GM23338 (cell line): ENCODE measurements around the gene KRTAP5-3. TPM values are rescaled to one million over a fixed set of nuclear protein-coding genes. Genes with fewer than 3 reads are reported as not detected.

Source experiments
- ATAC-seq: fragments of 200-7000 bp; cut with Tn5 transposase; 3 replicates; pipeline ENCODE4 v1.9.1; 2020
- DNase-seq: peaks from one replicate; pipeline ENCODE4 v3.0.0-alpha.2; 2015; ENCODE audit warnings: low spot score
- H2AFZ ChIP-seq: fragments of 200-600 bp; sonication (generic); 2 replicates; pipeline ENCODE4 v1.8.0; 2016; ENCODE audit warnings: antibody characterized with exemption, mild to moderate bottlenecking, moderate library complexity
- H3F3A ChIP-seq: fragments of 200-600 bp; sonication (generic); replicated peaks from 2 replicates; pipeline ENCODE4 v1.8.0; 2017; ENCODE audit warnings: antibody characterized with exemption, mixed run types, low read depth
- H3K27ac ChIP-seq: fragments of 200-600 bp; sonication (generic); 2 replicates; pipeline ENCODE4 v1.6.1; 2016; ENCODE audit warnings: low read depth
- H3K27me3 ChIP-seq: fragments of 200-600 bp; sonication (generic); 2 replicates; pipeline ENCODE4 v1.8.0; 2016; ENCODE audit warnings: mild to moderate bottlenecking, mixed run types, moderate library complexity; ENCODE audit not compliant: insufficient read depth
- H3K36me3 ChIP-seq: fragments of 200-600 bp; sonication (generic); 2 replicates; pipeline ENCODE4 v1.8.0; 2016; ENCODE audit warnings: mild to moderate bottlenecking; ENCODE audit not compliant: insufficient read depth
- H3K4me1 ChIP-seq: fragments of 200-600 bp; sonication (generic); 2 replicates; pipeline ENCODE4 v1.8.0; 2016; ENCODE audit warnings: mild to moderate bottlenecking, moderate library complexity; ENCODE audit not compliant: insufficient read depth
- H3K4me2 ChIP-seq: fragments of 200-600 bp; sonication (generic); 2 replicates; pipeline ENCODE4 v1.7.1; 2017; ENCODE audit warnings: mixed run types
- H3K4me3 ChIP-seq: fragments of 200-600 bp; sonication (generic); 2 replicates; pipeline ENCODE4 v1.6.1; 2016; ENCODE audit warnings: mixed run types
- H3K79me2 ChIP-seq: fragments of 200-600 bp; sonication (generic); replicated peaks from 2 replicates; pipeline ENCODE4 v1.8.0; 2017; ENCODE audit warnings: mild to moderate bottlenecking; ENCODE audit not compliant: insufficient read depth
- H3K9me2 ChIP-seq: fragments of 200-600 bp; sonication (generic); 2 replicates; pipeline ENCODE4 v1.8.0; 2017; ENCODE audit not compliant: insufficient read depth
- H4K20me1 ChIP-seq: fragments of 200-600 bp; sonication (generic); replicated peaks from 2 replicates; pipeline ENCODE4 v1.8.0; 2017; ENCODE audit warnings: mild to moderate bottlenecking; ENCODE audit not compliant: insufficient read depth
- H3K27ac Mint-ChIP-seq: 2 replicates; pipeline ENCODE4 v1.8.0; 2020; ENCODE audit warnings: inconsistent platforms, mild to moderate bottlenecking, moderate library complexity, mixed read lengths
- H3K27me3 Mint-ChIP-seq: 3 replicates; pipeline ENCODE4 v1.8.0; 2022; ENCODE audit warnings: low read depth, mild to moderate bottlenecking, moderate library complexity, mixed read lengths, inconsistent platforms; ENCODE audit not compliant: insufficient read depth, poor library complexity
- H3K36me3 Mint-ChIP-seq: 3 replicates; pipeline ENCODE4 v1.8.0; 2021; ENCODE audit warnings: low read depth, mild to moderate bottlenecking, inconsistent platforms, moderate library complexity, mixed read lengths
- H3K4me1 Mint-ChIP-seq: 3 replicates; pipeline ENCODE4 v1.8.0; 2020; ENCODE audit warnings: mild to moderate bottlenecking, inconsistent platforms, mixed read lengths
- H3K4me3 Mint-ChIP-seq: 3 replicates; pipeline ENCODE4 v1.8.0; 2021; ENCODE audit warnings: moderate library complexity, mild to moderate bottlenecking, inconsistent platforms, mixed read lengths
- H3K9me3 Mint-ChIP-seq: 3 replicates; pipeline ENCODE4 v1.8.0; 2020; ENCODE audit warnings: moderate library complexity, mild to moderate bottlenecking, inconsistent platforms, mixed read lengths
- CREB1 ChIP-seq: fragments of 250-450 bp; sonication (Bioruptor Pico); IDR thresholded peaks from 2 replicates; pipeline ENCODE4 v1.5.0; 2020; ENCODE audit warnings: low read depth, mild to moderate bottlenecking, moderate library complexity
- EZH2phosphoT487 ChIP-seq: fragments of 200-600 bp; sonication (generic); IDR thresholded peaks from one replicate; pipeline ENCODE4 v1.8.1; 2018; ENCODE audit warnings: antibody characterized with exemption; ENCODE audit not compliant: unreplicated experiment
- POLR2AphosphoS5 ChIP-seq: IDR thresholded peaks from 2 replicates; pipeline ENCODE4 v1.6.1; 2016; ENCODE audit warnings: antibody characterized with exemption, low read depth
- STAT1 ChIP-seq: IDR thresholded peaks from one replicate; pipeline ENCODE4 v1.6.1; 2016; ENCODE audit warnings: antibody characterized with exemption; ENCODE audit not compliant: unreplicated experiment
- ZNF331 ChIP-seq: fragments of 250-450 bp; sonication (Bioruptor Pico); IDR thresholded peaks from 2 replicates; pipeline ENCODE4 v1.5.0; 2020; ENCODE audit warnings: low read depth, mild to moderate bottlenecking, moderate library complexity
- polyA plus RNA-seq: library from polyadenylated mRNA; unstranded; fragments of >200 nt; fragmentation: Nextera tagmentation; extraction: Ambion mirVana; gene quantifications from 2 replicates; pipeline ENCODE4 v1.2.1, GENCODE V29; 2016
- total RNA-seq: library from RNA; depleted of rRNA; stranded (reverse); fragments of >200 nt; shearing (Covaris generic); gene quantifications from 2 replicates; pipeline ENCODE4 v1.2.3, GENCODE V29; 2014; rRNA removed
- TF ChIP-seq, protein P1 (sequence below): IDR thresholded peaks from one replicate; pipeline ENCODE4 v1.6.1; 2018; ENCODE audit warnings: antibody characterized with exemption; ENCODE audit not compliant: unreplicated experiment
- TF ChIP-seq, protein P2 (sequence below): IDR thresholded peaks from 2 replicates; pipeline ENCODE4 v1.6.1; 2016; ENCODE audit warnings: antibody characterized with exemption

Gene KRTAP5-3
- total and polyA plus RNA-seq, 2 experiments from 2014 or later: not detected

DNA sequence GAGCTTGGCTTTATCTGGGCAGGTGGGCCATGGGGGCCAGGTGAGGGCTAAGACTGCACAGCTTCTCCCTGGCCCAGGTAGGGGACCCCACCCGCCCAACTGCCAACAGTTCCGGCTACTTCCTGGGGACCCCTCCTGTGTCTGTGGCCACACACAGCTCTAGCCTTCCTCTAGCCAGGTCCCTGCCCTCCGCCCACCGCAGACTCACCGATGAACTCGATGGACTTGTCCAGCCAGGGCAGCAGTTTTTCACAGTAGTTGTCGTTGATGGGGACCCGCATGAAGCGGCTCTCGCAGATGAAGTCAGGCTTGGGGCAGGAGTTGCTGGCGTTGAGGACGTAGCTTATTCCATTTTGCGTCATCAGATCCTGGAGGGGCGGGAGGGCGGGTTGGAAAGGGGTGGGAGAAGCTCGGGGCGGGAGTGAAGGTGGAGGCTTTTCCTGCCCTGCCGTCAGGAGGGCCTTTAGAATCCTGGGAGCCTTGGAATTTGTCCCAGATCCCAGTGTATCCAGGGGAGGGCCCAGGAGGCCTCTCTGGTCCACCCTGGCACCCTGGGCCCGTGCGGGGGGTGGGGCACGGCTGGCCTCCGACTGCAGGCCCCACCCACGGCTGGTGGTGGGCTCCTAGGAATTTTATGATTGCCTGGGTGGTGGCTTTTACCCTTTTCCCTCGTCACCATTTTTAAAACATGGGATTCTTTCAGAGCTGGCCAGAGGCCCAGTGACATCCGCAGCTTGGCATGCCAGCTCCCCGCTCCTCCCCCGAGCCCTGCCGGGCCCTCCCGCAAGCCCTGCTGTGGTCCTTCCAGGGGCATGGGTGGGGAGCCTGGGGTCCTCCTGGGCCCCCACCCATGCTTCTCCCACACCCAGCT, 50.1 kb downstream of the KRTAP5-3 start:
- Histone ChIP-seq H3K4me3 (no peak overlapping the region), H4K20me1 (no peaks in the 10 kb centered on the region), H2AFZ (no peak overlapping the region), H3K36me3 (no peaks in the 10 kb centered on the region), H3K9me2 (no peaks in the 10 kb centered on the region), H3K4me1 (peaks cover 31% of the 10 kb centered on the region), H3K79me2 (no peaks in the 10 kb centered on the region), H3K4me2 (peak overlapping the region; percentile 76), H3K27me3 (peaks cover 49% of the 10 kb centered on the region), H3F3A (no peaks in the 10 kb centered on the region), H3K27ac (no peak overlapping the region)
- Mint-ChIP-seq H3K36me3 (no peaks in the 10 kb centered on the region), H3K4me3 (peak overlapping the region; percentile 38; the same call in 1 of the 3 replicates), H3K4me1 (peaks cover 30% of the 10 kb centered on the region), H3K27me3 (peaks cover 57% of the 10 kb centered on the region), H3K9me3 (no peaks in the 10 kb centered on the region), H3K27ac (no peak overlapping the region)
- DNase-seq (no peak), ATAC-seq (no peak)
- TF ChIP-seq CREB1: no peak
- no peak for TF ChIP-seq POLR2AphosphoS5
- TF ChIP-seq EZH2phosphoT487: no peak
- TF ChIP-seq, protein P1, sequence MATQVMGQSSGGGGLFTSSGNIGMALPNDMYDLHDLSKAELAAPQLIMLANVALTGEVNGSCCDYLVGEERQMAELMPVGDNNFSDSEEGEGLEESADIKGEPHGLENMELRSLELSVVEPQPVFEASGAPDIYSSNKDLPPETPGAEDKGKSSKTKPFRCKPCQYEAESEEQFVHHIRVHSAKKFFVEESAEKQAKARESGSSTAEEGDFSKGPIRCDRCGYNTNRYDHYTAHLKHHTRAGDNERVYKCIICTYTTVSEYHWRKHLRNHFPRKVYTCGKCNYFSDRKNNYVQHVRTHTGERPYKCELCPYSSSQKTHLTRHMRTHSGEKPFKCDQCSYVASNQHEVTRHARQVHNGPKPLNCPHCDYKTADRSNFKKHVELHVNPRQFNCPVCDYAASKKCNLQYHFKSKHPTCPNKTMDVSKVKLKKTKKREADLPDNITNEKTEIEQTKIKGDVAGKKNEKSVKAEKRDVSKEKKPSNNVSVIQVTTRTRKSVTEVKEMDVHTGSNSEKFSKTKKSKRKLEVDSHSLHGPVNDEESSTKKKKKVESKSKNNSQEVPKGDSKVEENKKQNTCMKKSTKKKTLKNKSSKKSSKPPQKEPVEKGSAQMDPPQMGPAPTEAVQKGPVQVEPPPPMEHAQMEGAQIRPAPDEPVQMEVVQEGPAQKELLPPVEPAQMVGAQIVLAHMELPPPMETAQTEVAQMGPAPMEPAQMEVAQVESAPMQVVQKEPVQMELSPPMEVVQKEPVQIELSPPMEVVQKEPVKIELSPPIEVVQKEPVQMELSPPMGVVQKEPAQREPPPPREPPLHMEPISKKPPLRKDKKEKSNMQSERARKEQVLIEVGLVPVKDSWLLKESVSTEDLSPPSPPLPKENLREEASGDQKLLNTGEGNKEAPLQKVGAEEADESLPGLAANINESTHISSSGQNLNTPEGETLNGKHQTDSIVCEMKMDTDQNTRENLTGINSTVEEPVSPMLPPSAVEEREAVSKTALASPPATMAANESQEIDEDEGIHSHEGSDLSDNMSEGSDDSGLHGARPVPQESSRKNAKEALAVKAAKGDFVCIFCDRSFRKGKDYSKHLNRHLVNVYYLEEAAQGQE: no peak
- TF ChIP-seq, protein P2, sequence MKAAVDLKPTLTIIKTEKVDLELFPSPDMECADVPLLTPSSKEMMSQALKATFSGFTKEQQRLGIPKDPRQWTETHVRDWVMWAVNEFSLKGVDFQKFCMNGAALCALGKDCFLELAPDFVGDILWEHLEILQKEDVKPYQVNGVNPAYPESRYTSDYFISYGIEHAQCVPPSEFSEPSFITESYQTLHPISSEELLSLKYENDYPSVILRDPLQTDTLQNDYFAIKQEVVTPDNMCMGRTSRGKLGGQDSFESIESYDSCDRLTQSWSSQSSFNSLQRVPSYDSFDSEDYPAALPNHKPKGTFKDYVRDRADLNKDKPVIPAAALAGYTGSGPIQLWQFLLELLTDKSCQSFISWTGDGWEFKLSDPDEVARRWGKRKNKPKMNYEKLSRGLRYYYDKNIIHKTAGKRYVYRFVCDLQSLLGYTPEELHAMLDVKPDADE: no peak
- no peak for TF ChIP-seq ZNF331 (CRISPR knock-in tag)
- TF ChIP-seq STAT1: no peak

Other genes with a start within 250 kb of the KRTAP5-3 start
- 15.0 and 20.3 TPM in 2 replicates for gene BRSK2, start 218.5 kb downstream of the KRTAP5-3 start, total RNA-seq
- gene BRSK2, start 218.5 kb downstream of the KRTAP5-3 start, polyA plus RNA-seq: 7.2 and 10.1 TPM in 2 replicates
- 19.7 and 24.9 TPM in 2 replicates for gene MOB2, start 121.7 kb downstream of the KRTAP5-3 start, total RNA-seq
- 7.7 and 10.1 TPM in 2 replicates for gene MOB2, start 121.7 kb downstream of the KRTAP5-3 start, polyA plus RNA-seq
- 1.1 and 3.3 TPM in 2 replicates for gene DUSP8, start 36.2 kb downstream of the KRTAP5-3 start, total RNA-seq
- 1.1 TPM in 2 replicates for gene DUSP8, start 36.2 kb downstream of the KRTAP5-3 start, polyA plus RNA-seq
- not detected in 2 replicates for gene KRTAP5-1, start 23.2 kb downstream of the KRTAP5-3 start, total RNA-seq
- gene KRTAP5-1, start 23.2 kb downstream of the KRTAP5-3 start, polyA plus RNA-seq: not detected in 2 replicates
- not detected in 2 replicates for gene KRTAP5-2, start 10.2 kb downstream of the KRTAP5-3 start, total RNA-seq
- not detected in 2 replicates for gene KRTAP5-2, start 10.2 kb downstream of the KRTAP5-3 start, polyA plus RNA-seq
- gene KRTAP5-4, start 13.7 kb upstream of the KRTAP5-3 start, total RNA-seq: not detected in 2 replicates
- not detected in 2 replicates for gene KRTAP5-4, start 13.7 kb upstream of the KRTAP5-3 start, polyA plus RNA-seq
- not detected in 2 replicates for gene KRTAP5-5, start 21.3 kb upstream of the KRTAP5-3 start, total RNA-seq
- gene KRTAP5-5, start 21.3 kb upstream of the KRTAP5-3 start, polyA plus RNA-seq: not detected in 2 replicates
- gene KRTAP5-6, start 88.7 kb upstream of the KRTAP5-3 start, total RNA-seq: not detected in 2 replicates
- gene KRTAP5-6, start 88.7 kb upstream of the KRTAP5-3 start, polyA plus RNA-seq: not detected in 2 replicates
- gene IFITM10, start 142.1 kb upstream of the KRTAP5-3 start, total RNA-seq: not detected in 2 replicates
- gene IFITM10, start 142.1 kb upstream of the KRTAP5-3 start, polyA plus RNA-seq: 0.06 TPM in 1 of 2 replicates, not detected in the other
- 198 and 251 TPM in 2 replicates for gene CTSD, start 155.5 kb upstream of the KRTAP5-3 start, total RNA-seq
- gene CTSD, start 155.5 kb upstream of the KRTAP5-3 start, polyA plus RNA-seq: 67.1 and 73.6 TPM in 2 replicates
- gene SYT8, start 226.5 kb upstream of the KRTAP5-3 start, total RNA-seq: not detected in 2 replicates
- gene SYT8, start 226.5 kb upstream of the KRTAP5-3 start, polyA plus RNA-seq: not detected in 2 replicates
- gene TNNI2, start 230.5 kb upstream of the KRTAP5-3 start, total RNA-seq: not detected in 2 replicates
- gene TNNI2, start 230.5 kb upstream of the KRTAP5-3 start, polyA plus RNA-seq: not detected in 2 replicates
- not detected in 2 replicates for gene LSP1, start 244.6 kb upstream of the KRTAP5-3 start, total RNA-seq
- 0.84 and 0.96 TPM in 2 replicates for gene LSP1, start 244.6 kb upstream of the KRTAP5-3 start, polyA plus RNA-seq